DND-41 (cell line): Measurements from ENCODE around the gene PAPLN.

Experiments used
- CTCF ChIP-seq: IDR thresholded peaks from 2 replicates; pipeline ENCODE4 v1.5.1; 2012; ENCODE audit warnings: borderline replicate concordance, low read length, moderate library complexity, mild to moderate bottlenecking; ENCODE audit not compliant: poor library complexity, severe bottlenecking; ENCODE audit errors: extremely low read depth
- EZH2 ChIP-seq: IDR thresholded peaks from 3 replicates; pipeline ENCODE4 v1.6.1; 2012; ENCODE audit warnings: borderline replicate concordance, low read depth, mild to moderate bottlenecking, moderate library complexity, low read length, inconsistent platforms; ENCODE audit not compliant: severe bottlenecking

DNA sequence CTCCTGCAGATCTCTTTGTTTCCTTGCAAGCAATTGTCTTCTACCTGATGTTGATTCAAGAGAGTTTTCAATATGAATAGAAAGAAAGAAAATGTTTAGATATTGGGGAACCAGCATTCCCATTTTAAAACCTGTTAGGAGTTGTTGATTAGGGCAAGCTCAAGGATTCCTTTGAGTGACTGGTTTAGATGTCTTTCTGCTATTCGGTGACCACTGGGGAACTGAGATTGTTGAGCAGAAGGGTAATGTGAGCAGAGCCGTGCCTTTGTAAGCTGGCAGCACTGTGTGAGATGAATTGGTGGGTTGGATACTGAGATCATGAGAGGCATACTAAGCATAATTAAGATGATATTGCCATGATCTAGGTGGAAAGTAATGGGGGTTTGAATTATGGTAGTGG, 39.1 kb upstream of the PAPLN start:
- TF ChIP-seq EZH2 (no peak), CTCF (no peak)
